Glomerular visceral epithelial cell (primary cell): ENCODE data around the gene RGS11.

Experiments used
- DNase-seq: peaks from one replicate; pipeline ENCODE4 v3.0.0-alpha.2; 2016; ENCODE audit errors: extremely low spot score

The RGS11 gene

DNA sequence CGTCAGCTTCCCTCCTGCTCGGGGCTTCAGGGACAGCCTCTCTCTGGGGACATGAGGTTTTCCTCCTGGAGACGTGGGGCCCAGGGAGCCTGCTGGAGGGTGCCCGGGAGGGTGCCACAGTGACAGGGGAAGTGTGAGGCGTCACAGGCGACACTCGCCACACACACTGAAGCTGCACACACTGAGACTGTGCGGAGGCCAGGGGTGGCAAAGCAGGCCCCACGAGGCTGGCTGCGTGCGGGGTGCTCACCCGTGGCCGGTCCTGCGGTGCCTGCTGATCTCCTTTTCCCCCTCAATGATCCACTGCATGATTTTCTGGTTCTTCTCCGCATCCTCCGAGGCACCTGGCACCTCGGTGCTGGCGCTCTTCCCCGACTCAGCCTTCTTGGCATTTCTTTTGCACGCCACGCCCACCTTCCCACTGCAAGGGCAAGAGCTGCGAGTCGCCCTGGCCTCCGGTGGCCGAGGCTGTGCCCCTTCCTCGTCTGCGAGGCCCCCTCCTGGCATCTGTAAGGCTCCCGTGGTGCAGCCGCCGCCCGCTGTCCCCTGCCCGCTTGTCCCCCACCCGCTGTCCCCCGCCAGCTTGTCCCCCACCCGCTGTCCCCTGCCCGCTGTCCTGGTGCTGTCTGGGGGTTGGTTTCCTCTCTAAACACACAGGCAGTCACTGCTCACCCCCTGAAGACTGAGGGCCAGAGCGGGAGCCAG lies 21.2 kb upstream of the RGS11 start:
- DNase-seq: no peak

DNA sequence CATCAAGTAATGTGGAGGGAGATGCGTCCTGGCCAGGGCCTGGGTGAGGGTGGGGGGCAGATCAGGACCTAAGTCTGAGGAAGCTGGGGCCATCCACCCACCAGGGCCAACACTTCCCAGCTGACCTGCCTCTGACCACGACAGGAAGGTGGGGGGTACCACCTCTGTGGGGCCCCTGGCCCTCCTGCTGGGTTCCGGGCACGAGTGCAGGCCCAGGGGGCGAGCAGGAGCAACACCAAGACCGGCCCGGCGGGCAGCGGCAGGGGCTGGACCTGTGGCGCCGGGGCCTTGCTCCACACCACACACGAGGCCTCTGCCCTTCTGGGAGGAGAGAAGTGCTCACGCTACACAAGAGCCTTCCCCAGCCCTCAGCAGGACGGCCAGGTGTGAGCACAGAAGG lies 20.5 kb upstream of the RGS11 start:
- DNase-seq: no peak

- no peak for DNase-seq
Measured at GRCh38 chr16:293043-293775, 17.5 kb upstream of the RGS11 start.

- no peak for DNase-seq
Measured at GRCh38 chr16:291539-291938, 15.8 kb upstream of the RGS11 start.

GRCh38 chr16:290681-291405 lies 15.1 kb upstream of the RGS11 start:
- DNase-seq: no peak

- DNase-seq: no peak
Measured at GRCh38 chr16:290015-290680, 14.4 kb upstream of the RGS11 start.

DNA sequence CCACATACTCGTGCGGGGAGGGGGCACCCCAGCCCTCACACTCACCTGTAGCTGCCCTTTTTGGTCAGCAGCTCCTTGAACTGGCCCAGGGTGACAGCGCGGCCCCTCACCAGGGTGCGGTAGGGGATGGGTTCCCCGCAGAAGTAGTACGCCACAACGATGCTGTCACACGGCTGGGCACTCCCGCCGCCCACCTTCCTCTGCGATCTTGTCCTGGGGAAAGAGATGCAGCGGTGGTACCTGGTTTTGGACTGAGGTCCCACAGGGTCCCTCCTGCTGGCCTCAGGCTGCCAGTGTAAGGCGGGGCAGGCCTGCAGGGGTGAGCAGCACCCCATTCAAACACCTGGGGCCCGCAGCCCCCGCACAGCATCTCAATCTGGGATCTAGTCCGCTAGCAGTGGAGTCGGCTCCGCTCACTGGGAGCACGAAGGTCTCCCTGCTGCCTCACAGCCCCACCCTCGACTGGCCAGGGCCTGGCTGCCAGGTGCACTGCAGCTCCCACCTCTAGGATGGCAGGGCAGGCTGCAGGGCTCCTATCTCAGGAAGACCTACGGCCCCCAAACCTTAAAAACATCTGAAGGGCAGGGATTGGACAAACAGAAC lies 13.8 kb upstream of the RGS11 start:
- no peak for DNase-seq

- DNase-seq: no peak
Measured at GRCh38 chr16:287981-288920, 12.5 kb upstream of the RGS11 start.

- DNase-seq: no peak
Measured at GRCh38 chr16:287298-287811, 11.6 kb upstream of the RGS11 start.

DNA sequence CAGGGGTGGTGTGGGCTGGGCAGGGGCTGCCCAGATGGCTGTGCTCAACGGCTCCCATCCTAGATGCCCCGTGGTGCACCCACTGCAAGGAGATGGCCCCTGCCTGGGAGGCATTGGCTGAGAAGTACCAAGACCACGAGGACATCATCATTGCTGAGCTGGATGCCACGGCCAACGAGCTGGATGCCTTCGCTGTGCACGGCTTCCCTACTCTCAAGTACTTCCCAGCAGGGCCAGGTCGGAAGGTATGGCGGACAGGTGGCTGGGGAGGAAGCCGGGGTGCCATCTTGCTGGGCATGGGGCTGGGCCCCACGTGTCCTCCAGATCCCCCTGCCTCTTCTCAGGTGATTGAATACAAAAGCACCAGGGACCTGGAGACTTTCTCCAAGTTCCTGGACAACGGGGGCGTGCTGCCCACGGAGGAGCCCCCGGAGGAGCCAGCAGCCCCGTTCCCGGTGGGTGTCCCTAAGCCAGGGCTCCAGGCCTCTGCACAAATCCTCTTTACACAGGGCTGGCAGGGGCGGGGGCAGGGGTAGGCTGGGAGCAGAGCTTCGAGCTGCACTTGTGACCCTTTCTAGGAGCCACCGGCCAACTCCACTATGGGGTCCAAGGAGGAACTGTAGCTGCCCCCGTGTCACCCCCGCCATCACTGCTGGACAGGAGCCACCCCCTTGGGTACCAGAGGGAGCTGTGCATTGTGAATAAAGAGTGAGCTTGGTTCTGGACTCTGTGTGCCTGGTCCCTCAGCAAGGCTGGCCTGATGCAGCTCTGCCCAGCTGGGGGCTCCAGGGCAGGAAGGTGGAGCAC lies 10.9 kb upstream of the RGS11 start:
- no peak for DNase-seq

DNA sequence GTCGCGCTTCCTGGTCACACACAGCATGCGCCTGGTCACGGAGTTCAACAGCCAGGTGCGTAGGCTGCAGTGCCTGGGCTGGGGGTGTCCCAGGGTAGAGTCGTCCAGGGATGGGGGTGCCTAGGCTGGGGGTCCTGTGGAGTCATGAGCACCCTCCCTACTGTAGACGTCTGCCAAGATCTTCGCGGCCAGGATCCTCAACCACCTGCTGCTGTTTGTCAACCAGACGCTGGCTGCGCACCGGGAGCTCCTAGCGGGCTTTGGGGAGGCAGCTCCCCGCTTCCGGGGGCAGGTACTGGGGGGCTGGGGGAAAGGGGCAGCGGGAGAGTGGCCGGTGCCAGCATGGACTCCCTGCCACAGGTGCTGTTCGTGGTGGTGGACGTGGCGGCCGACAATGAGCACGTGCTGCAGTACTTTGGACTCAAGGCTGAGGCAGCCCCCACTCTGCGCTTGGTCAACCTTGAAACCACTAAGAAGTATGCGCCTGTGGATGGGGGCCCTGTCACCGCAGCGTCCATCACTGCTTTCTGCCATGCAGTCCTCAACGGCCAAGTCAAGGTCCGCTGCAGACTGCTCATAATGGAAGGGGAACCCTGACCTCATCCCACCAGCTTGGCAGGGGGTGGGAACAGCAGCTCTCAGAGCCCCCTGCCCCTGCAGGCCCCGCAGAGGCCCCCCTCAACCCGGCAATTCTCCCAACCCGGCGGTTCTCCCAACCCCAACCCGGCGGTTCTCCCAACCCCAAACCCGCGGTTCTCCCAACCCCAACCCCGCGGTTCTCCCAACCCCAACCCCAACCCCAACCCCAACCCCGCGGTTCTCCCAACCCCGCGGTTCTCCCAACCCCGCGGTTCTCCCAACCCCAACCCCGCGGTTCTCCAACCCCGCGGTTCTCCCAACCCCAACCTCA lies 9.7 kb upstream of the RGS11 start:
- DNase-seq: peak; percentile 83

GRCh38 chr16:284204-285120 lies 8.7 kb upstream of the RGS11 start:
- no peak for DNase-seq

- DNase-seq: no peak
Measured at GRCh38 chr16:283033-283805, 7.5 kb upstream of the RGS11 start, which contains the start of gene PDIA2. Gene PDIA2 (plus strand): TSS chr16:283164. CDS start chr16:283170, 6 bp downstream.

DNA sequence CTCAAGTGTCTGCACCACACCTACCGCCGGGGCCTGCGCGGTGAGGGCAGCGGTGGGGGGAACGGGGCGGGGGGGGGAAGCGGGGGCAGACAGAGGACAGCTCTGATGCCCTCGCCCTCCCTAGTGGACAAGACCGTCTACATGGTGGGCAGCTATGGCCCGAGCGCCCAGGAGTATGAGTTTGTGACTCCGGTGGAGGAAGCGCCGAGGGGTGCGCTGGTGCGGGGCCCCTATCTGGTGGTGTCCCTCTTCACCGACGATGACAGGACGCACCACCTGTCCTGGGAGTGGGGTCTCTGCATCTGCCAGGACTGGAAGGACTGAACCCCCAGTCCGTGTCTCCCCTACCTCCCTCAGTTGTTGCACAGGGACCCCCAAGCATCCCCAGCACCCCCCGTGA lies 6.7 kb upstream of the RGS11 start:
- no peak for DNase-seq

DNA sequence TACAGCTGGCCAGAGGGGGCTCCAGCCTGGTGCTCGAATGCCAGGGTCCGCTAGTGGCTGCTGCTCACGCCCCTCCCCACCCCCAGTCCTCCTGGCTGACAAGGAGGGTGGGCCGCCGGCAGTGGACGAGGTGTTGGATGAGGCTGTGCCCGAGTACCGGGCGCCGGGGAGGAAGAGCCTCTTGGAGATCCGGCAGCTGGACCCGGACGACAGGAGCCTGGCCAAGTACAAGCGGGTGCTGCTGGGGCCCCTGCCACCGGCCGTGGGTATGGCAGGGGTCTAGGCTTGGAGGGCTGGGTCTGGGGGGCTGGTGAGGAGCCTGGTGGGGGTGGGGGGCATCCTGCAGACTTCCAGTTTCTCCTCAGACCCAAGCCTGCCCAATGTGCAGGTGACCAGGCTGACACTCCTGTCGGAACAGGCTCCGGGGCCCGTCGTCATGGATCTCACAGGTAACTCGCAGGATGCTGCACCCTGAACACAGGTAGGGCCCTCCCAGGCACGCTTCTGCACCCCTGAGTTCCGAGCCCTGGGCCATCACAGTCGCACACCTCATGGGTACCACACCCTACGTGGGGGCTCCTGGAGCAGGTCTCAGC lies 6.0 kb upstream of the RGS11 start:
- no peak for DNase-seq

GRCh38 chr16:280991-281659 lies 5.4 kb upstream of the RGS11 start:
- no peak for DNase-seq
